ENCODE results near the gene TUBA4A.
"Not testable (repeated sequence)": the region's sequence is repeated elsewhere in the genome, so short reads cannot be mapped to it uniquely, and the experiment has no call there.

The TUBA4A gene

DNA sequence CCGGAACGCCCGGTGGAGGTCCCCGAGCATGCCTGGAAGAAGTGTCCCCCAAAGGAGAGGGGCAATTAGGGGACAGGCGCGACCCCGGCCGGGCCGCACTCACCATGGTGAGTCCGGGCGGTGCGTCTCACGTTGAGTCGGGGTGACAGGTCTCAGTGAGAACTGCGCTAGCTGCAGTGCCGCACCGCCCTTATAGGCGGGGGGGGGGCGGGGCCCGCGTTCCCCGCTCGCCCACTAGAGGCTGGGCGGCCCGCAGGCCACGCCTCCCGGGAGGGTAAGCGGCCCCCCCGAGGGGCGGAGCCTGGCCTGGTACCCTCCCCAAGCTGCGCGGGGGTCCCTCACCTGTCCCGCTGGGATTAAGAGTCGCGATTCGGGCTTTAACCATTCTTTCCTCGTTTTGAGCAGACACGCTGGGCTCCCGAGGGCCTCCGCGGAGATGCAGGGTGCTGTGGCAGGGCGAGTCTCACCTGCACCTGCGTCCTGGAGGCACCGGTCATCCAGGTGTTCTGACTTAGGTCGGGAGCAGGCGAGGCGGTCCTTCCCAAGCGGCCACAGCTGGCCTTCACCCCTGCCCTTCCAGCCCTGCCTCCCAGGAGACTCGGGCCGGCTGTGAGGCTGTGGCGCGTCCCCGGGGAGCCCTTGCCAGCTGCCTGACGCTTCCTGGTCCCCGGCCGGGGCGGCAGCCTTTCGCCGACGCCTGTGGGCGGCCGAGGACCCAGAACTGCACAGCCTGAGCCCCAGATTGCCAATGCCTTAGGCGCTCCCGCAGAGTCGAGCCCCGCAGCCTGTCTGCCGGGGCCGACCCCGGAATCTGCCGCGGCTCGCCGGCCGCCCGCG, at the start of gene TUBA4A:
Gene TUBA4A (minus strand): TSS at position 166 of the 837 bp plus-strand sequence. CDS start 60 bp downstream, at position 106.
- DNase-seq: peak; percentile 89

DNA sequence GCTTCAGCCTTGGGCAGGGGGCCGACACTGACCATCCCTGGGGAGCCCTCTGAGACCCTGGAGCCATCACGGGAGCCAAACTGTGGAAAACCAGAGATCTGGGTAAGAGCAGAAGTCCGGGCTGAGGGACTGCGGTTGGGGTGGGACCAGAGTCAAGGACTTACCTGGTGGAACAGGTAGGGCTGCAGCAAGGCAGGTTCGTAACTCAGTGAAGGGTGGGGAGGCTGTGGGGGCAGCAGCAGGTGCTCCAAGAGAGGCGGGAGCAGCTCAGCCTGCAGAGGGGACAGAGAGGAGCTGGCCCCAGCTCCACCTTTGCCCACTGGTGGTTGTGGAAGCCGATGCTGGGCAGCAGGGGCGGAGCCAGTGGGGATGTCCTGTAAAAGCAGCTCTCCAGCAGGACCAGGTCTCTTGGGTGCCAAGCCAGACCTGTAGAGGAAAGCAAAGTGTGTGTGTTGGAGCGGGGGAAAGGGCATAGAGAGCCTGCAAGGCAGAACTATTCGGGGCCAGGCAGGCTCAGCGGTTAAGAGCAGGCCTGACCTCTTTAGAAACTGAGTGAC, 48.8 kb upstream of the TUBA4A start:
- DNase-seq: no peak

DNA sequence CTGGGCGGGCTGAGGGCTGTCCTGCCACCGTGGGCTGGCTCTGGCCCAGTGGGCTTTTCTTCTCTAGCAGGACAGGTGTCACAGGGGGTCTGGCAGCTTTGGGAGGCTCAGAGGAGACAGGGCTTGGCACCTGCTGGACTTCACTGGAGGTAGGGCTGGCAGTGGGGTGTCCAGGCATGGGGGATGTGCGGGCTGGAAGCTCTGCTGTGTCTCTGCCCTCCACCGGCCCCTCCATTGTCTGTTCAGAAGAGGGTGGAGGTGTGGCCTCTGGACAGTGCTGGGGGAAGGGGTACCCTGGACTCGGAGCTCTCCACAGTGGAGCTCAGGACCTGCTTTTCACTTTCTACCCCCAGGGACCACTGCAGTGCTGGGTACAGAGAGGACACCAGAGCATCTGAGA, 46.3 kb upstream of the TUBA4A start:
- DNase-seq: no peak

DNA sequence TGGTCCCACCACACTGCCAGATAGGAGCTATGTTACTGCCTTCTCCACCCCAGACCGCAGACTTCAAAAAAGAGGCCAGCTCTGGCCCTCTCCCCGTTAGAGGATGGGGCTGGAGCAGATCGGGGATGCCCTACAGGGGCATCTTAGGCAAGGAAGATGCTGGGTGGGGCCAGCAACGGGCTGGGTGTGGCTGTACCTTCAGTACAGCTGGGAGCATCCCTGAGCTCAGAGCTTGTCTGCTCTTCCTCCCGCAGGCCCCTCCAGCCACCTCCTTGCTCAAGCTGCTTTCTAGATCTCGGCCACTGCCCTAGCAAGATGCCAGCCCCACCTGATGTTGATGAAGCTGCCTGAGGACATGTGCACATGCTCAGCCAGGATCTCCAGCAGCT, 45.6 kb upstream of the TUBA4A start:
- no peak for DNase-seq

DNA sequence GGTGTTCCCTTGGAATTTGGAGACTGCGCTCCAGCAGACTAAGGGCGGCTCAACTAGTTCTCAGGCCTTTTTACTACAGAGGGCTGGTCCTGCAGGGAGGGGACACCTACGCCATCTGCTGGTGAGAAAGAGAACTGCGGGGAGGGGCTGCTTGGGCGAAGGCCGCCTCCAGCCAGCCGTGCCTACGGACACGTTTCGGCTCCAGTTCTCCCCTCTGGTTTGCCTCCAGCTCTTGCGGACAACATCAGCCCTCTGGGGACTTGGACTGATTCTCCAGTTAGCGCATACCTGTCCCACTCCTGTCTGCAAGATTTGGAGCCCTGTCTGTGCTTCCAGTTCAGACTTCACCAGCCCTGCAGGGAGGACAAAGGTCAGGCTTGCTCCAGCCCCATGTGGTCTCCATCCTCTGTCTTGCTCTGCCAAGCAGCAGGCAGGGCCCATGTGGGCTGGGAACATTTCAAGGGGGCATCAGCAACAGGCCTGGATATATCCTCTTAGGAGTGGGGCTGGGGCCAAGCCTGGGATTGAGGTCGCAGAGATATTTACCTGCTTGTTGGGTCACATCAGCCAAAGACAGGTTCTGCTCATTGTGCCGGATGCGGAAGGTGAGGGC, 45.1 kb upstream of the TUBA4A start:
- peak; percentile 92 for DNase-seq

DNA sequence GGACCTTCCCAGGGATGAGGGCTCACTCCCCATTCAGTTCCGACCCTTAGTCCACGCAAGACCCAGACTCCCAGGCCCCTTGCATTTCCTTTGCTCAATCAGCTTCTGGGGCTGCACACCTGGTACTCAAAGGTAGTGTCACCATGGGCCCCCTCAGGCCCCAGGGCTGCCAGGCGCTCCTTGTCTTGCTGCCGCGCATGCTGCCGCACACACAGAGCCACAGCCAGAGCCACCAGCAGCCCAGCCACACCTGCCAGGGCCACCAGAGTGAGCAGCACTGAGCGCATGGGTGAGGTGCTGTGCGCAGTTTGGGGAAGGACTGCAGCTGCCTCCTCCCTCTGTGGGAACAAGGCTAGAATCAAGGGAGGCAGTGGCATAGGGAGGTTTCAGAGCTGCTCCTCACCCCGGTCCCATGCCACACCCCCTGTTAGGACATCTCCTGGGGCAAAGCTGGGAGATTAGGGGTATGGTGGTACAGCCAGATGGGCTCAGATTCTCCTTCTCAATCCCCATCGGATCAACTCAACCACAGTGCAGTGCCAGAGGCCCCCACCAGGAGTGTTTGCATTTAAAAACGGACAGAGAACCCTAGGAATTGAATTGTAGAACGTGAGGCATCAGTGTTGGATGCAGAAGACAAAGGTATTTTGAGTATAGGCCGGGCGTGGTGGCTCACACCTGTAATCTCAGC, 44.2 kb upstream of the TUBA4A start:
- no peak for DNase-seq

DNA sequence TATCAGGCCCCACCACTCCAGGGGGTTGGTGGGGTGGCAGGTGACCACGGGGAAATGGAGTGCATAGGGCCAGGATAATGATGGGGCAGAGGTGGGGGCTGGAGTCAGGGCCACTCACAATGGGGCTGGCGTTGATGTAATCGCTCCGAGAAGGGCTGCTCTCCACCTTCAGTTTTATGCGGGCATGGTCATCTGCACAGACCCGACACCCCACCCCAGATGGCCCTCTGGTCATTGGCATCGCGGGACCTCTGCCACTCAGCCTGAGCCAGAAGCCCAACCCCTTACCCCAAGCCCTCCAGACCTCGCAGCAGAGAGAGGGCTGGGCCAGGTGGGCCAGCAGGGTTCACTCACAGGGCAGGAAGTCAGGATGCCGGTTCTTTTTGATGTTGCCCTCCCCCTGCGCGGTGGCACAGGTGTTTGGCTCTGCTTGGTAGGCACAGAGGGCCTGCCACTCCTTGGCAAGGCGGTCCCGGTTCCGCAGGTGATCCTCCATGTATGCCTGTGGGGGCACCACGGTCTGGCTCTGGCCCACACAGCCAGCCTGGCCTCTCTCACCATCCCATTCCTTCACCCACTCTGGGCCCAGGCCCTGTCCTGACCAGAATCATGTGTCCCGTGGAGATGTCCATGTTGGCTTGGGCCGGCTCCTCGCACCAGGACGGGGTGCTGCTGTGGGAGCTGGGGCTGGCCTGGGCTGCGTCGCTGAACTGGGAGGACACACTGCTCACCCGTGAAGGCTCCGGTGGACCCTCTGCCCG, 43.1 kb upstream of the TUBA4A start:
- no peak for DNase-seq

DNA sequence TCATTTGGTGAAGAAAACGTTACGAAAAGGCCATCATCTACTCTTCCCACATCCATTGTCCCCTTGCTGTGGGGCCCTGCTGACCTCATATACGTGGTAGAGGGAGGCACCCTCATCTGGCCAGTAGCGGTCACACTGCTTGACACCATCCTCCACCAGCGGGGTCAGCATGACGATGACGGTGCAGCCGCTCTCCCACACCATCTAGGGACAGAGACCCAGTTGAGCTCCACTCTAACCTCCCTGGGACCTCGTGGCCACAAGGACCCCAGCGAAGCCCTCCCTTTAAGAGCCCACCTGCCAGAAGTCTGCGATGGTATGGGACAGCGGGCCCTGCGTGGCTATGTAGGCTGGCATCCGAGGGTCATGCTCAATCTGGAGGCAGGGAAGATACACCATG, 42.4 kb upstream of the TUBA4A start:
- DNase-seq: no peak

DNA sequence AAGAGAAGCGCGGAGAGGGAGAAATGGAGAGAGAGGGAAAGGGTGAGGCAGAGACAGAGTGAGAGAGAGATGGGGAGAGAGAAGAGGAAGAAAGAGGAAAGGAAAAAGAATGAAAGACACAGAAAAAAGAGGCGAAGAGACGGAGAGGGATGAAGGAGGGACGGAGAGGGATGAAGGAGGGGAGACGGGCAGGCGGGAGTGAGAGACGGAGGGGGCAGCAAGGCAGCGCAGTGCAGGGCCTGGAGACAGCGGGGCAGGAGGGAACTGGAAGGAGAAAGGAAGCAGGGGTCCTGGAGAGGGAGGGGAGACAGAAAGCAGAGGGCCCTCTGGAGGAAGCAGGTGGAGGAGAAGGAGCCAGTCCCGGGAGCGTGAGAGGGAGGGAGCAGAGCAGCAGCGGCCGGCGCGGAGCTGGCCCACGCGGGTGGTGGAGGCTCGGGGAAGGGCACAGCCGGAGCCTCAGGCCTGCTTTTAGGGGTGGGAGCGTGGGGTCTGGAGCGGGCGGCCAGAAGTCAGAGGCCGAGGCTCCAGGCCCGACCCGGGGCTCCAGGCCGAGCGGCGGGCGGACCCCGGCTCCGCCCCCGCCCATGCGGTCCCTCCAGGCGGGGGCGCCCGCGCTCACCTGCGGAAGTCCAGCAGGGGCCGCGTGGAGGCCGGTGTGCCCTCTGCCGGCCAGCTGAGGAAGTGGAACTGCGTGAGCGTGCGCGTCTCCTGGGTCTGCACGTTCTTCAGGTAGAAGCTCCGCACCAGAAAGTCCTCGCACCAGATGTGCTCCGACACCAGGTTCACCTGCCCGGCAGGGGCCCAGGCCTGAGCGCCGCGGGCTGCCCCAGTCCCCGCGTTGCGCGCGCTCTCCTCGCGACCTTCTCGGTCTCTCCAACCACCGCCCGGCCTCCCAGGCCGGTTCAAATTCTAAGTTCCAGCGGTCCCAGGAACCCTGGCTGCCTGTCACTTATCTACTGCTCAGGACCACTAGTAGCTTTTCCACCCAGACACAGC, 40.9 kb upstream of the TUBA4A start:
- peak; percentile 90 for DNase-seq

DNA sequence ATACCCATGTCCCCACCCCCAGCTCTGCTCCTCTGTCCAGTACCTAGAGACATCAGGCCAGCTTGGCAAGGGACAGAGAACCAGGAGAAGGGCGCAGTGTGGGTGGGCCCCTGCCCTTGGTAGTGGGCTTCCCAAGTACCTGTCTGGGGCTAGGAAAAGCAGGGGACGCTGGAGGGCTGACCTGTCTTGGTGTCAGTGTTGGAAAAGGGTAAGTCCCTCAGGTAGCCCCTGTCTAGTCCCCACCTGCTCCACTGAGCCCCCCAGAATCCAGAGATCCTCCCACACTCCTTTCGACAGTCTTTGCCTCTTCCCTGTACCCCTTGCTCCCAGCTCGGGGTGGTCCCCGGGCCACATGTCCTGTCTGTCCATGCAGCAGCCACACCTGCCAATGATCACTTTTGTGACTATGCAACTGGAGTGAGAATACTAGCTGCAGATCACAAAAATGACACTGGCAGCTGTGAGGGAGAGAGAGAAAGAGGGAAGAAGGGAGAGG, 40.1 kb upstream of the TUBA4A start:
- no peak for DNase-seq

DNA sequence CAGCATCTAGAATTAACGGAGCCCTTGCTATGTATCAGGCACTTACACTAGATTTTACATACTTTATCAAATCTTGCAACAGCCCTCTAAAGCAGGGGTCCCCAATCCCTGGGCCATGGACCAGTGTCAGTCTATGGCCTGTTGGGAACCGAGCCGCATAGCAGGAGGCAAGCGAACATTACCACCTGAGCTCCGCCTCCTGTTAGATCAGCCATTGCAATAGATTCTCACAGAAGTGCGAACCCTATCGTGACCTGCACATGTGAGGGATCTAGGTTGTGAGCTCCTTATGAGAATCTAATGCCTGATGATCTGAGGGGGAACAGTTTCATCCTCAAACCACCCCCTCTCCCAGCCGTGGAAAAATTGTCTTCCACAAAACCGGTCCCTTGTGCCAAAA, 38.9 kb upstream of the TUBA4A start:
- no peak for DNase-seq

DNA sequence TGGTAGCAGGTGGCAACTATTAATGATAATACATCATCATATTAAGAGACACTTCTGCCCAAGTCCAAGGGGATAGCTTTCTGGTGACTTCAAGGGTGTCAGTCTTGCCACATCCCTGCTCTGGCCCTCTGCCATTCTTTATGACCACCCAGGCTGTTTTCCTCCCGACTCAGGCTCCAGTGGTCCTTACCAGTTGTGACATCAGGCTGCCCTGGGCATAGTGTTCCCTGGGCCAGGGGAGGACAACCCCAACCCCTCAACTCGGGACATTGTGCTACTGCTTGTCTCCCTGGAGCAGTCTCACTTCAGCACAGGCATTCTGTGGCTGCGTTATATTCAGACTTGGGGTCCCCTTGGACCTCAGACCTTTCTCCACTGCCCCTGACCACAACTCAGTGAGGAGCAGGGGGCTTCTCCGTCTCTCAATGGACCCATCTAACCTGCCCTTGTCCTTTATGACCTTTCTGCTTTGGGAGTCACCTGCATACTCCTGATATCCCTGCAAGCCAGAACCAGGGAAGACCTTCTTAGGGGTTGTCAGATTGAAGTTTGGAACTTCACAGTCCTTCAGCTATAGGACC, 38.3 kb upstream of the TUBA4A start:
- no peak for DNase-seq

DNA sequence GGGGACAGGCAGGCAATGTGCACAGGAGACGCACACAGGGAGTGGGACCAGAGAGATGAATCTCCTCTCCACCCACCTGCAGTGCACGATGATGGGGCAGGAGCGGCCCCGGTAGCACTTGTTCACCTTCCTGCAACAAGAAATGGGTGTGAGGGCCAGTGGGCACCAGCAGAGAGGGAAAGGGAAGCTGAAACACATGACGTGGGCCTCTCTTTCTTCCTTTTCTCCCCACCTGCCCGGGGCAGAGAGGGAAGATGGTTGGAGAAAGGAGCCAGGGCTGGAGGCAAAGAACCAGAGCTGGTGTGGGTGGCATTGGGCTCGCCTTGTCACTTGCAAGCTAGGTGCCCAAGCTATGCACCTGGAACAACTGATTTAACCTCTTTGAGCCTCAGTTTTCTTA, 37.7 kb upstream of the TUBA4A start:
- no peak for DNase-seq

DNA sequence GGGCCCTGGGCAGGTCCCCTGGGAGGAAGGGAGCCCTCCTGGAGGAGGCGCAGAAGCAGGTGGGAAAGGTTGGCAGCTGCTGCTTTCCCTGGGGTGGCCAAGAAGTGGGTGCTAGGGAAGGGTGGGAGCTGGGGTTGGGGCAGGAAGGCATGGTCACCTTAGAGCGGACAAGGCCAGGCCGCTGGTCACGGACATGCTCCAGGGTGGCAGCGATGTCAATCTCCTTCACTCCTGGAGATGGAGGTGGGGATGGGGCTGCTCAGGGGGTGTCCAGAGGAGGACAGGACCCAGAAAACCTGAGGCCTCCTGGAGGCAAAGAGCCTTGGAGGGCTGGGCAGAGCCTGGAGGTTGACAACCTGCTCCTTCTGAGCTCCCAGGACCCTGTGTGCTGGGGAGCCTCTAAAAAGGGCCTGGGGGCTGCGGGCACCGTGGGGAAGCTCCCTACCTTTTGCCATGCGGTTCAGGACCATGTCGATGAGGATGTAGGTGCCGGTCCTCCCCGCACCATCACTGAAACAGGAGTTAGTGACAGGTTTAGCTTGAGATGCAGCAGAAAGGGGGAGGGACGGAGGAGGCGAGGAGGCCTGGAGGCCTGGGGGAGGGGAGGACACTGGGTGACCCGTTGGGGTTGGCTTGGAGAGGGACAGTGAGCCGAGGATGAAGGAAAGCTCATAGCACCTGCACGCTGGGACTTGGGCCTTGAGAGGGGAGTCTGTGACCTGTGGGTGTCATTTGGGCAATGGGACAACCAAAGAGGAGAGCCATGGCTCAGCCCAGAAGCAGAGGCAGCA, 36.9 kb upstream of the TUBA4A start:
- DNase-seq: no peak

DNA sequence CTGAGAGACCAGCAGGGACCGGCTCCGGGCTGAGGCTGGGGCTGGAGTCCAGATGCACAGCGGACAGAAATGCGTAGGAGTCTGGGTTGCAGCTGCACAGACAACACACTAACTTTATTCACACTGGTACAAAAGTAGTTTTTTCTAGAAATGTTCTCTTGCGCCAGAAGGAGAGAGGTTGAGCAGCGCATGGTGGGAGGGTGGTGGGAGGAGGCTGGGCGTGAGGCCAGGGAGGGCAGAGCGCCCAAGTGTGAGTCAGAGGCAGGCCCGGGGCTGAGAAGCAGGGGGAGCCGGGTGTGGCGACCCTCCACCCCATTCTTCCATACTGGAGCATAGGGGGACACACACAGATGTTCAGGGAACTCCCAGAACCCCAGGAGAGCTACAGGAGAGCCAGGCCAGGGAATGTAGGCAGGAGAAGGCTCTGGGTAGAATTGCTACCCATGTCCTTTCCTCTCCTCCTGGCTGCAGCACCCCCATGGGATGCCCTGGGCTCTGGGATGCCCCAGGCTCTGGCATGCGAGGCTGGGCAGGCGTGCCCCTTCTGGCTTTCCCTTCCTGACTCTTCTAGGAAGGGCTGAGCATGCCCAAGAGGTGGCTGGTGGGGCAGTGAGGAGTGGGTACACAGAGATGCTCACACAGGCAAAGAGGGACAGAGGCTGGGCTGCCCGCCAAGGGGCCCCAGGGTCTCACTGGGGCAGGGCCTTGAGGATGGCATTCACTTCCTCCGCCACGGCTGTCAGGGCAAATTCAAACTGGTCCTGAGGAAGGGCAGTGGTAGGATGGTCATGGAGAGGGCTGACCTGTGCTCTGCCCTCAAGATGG, 36.0 kb upstream of the TUBA4A start:
- DNase-seq: no peak

DNA sequence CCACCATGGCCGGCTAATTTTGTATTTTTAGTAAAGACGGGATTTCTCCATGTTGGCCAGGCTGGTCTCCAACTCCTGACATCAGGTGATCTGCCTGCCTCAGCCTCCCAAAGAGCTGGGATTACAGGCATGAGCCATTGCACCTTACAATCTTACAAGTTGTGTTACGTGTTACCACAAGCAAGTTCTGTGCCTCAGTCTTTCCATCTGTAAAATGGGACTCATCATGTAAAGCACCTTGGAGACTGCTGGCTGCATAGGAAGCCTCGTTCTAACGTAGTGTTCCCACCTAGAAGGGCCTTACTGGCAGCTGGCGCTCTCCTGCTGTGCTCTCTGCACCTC, 35.4 kb upstream of the TUBA4A start:
- DNase-seq: no peak

DNA sequence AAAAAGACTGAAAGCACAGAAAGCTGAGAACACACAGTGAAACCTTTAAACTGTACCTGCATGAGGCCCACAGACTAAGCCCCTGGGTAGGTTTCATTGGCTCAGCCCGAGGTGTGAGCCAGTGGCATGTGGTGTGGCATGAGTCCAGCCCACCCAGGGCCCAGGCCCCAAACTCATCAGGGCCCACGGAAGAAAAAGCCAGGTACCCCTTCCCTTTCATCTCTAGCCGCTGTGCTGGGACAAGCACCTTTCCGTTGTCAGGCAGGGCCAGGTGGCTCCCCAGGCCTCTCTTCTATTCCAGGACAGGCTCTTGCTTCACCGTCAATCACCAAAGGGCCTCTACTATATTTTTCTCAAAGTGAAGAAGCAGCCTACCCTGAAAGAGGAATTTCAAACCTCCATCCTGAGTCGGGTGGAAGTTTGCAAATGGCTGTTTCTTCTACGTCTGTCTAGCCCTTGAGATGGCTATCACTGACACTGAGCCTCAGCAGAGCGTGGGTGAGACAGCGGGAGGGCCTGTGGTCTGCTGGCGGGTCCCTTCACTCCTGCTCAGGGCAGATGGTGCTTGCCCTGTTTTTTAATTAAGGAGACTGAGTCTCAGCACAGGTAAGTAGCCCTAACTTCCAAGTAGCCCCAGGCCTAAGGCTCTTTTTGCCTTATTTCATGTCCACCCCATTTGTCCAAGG, 34.0 kb upstream of the TUBA4A start:
- DNase-seq: no peak

DNA sequence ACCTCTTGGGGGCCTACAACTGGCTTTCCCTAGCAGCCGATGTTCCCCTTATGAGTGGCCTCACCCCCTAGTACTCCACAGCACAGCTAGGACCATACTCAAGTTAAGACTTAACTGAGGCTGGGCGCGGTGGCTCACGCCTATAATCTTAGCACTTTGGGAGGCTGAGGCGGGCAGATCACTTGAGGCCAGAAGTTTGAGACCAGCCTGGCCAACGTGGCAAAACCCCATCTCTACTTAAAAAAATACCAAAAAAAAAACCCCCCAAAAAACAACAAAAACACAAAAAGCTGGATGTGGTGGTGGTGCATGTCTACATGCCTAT, 33.4 kb upstream of the TUBA4A start:
- not testable (repeated sequence) for DNase-seq

Data from activated naive CD4-positive, alpha-beta T cell treated with Interleukin-2 at 50 U/mL for 16 hours (primary cell).